ENCODE data around the gene HIF1A.

HIF1A gene

DNA sequence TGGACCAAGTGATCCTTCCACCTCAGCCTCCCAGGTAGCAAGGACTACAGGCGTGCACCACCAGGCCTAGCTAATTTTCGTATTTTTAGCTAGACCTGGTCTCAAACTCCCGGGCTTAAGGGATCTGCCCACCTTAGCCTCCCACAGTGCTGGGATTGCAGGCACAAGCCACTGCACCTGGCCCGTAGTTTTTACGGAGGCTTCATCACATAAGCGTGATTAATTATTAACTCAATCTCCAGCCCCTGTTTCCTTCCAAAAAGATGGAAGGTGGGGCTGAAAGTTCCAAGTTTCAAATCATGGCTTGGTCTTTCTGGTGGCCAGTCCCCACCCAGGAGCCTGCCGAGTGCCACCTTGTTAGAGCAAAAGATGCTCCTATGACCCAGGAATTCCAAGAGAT, 22.5 kb upstream of the HIF1A start:
- TF ChIP-seq, protein P1, sequence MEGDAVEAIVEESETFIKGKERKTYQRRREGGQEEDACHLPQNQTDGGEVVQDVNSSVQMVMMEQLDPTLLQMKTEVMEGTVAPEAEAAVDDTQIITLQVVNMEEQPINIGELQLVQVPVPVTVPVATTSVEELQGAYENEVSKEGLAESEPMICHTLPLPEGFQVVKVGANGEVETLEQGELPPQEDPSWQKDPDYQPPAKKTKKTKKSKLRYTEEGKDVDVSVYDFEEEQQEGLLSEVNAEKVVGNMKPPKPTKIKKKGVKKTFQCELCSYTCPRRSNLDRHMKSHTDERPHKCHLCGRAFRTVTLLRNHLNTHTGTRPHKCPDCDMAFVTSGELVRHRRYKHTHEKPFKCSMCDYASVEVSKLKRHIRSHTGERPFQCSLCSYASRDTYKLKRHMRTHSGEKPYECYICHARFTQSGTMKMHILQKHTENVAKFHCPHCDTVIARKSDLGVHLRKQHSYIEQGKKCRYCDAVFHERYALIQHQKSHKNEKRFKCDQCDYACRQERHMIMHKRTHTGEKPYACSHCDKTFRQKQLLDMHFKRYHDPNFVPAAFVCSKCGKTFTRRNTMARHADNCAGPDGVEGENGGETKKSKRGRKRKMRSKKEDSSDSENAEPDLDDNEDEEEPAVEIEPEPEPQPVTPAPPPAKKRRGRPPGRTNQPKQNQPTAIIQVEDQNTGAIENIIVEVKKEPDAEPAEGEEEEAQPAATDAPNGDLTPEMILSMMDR (IDR thresholded peaks at IDR 0.05; ENCODE audit: extremely low read depth, missing control alignments): no peak

GRCh38 chr14:61673305-61673704, 22.0 kb upstream of the HIF1A start:
- no peak for DNase-seq (ENCODE audit: low spot score)
- TF ChIP-seq, protein P1 (IDR thresholded peaks at IDR 0.05; ENCODE audit: extremely low read depth, missing control alignments): no peak

More for the DNA sequence above, 22.5 kb upstream of the HIF1A start:
- DNase-seq (ENCODE audit: low spot score): no peak

DNA sequence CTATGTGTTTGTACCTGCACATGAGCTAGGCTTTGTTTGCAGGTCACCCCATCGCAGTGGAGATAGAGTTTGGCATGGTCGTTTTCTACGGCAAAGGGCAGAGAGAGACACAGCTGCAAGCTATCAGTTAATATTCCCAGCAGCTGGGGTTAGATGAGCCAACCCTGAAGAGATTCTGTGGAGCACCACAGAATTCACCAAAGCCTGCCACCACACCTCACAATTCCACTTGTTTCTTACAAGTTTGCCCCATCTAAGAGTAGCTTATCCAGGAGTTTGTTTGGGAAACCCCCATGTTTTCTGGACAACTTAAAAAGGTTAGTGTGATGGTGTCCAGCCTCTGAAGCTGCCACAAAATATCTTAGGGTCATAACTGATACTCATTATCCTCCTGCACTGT, 20.0 kb upstream of the HIF1A start:
- TF ChIP-seq, protein P1 (IDR thresholded peaks at IDR 0.05; ENCODE audit: extremely low read depth, missing control alignments): no peak
- DNase-seq (ENCODE audit: low spot score): no peak

GRCh38 chr14:61677479-61677878, 17.8 kb upstream of the HIF1A start:
- DNase-seq (ENCODE audit: low spot score): no peak
- TF ChIP-seq, protein P1 (IDR thresholded peaks at IDR 0.05; ENCODE audit: extremely low read depth, missing control alignments): no peak

- TF ChIP-seq, protein P1 (IDR thresholded peaks at IDR 0.05; ENCODE audit: extremely low read depth, missing control alignments): no peak
- DNase-seq (ENCODE audit: low spot score): no peak
These were observed 16.3 kb upstream of the HIF1A start for GRCh38 chr14:61678975-61679374.

- TF ChIP-seq, protein P1 (IDR thresholded peaks at IDR 0.05; ENCODE audit: extremely low read depth, missing control alignments): no peak
- DNase-seq (ENCODE audit: low spot score): no peak
These were observed 13.9 kb upstream of the HIF1A start for GRCh38 chr14:61681413-61681812.

GRCh38 chr14:61683108-61683507, 12.2 kb upstream of the HIF1A start:
- DNase-seq (ENCODE audit: low spot score): no peak
- TF ChIP-seq, protein P1 (IDR thresholded peaks at IDR 0.05; ENCODE audit: extremely low read depth, missing control alignments): no peak
